K562 (cell line): ENCODE measurements around the gene PACS1. TPM values are rescaled to one million over a fixed set of nuclear protein-coding genes. Genes with fewer than 3 reads are reported as not detected.

ENCODE experiments used
- ATAC-seq: fragments of 200-7000 bp; cut with Tn5 transposase; 3 replicates; pipeline ENCODE4 v1.9.1; 2020; ENCODE audit warnings: moderate library complexity
- BruUV-seq: library from RNA; stranded (reverse); fragments of 400-500 nt; replicated peaks from 2 replicates; lab custom pipeline; 2021; lab: Mats Ljungman, UMichigan
- CTCF ChIA-PET: fragments of 300-600 bp; formaldehyde crosslinking; extraction: SDS; loops from one replicate; lab custom pipeline; 2021; ENCODE audit warnings: low intra/inter-chr PET ratio; lab: Yijun Ruan, JAX
- POLR2A ChIA-PET: fragments of 300-600, 350-650 bp; sonication (Branson Sonifier 250); formaldehyde crosslinking; extraction: SDS; loops from one replicate; lab custom pipeline; 2021; ENCODE audit warnings: antibody characterized with exemption, inconsistent platforms; lab: Yijun Ruan, JAX
- DNase-seq, 4 experiments: peaks; one replicate each; pipeline versions ENCODE4 v3.0.0 to v3.0.0-alpha.2; 2011 to 2018; ENCODE audit warnings: low spot score in 3 of 4, mixed read lengths in 3 of 4; ENCODE audit errors: extremely low read depth in 1 of 4
- FAIRE-seq: peaks from 2 replicates; lab custom pipeline; 2011; peaks lifted over from hg19 to GRCh38; lab: Jason Lieb, UNC
- H2AFZ ChIP-seq: 2 replicates; pipeline ENCODE4 v1.6.0; 2011; ENCODE audit warnings: low read depth, low read length, control low read depth, inconsistent platforms
- H3K27ac ChIP-seq: fragments of 200-600 bp; 3 replicates; pipeline ENCODE4 v1.8.0; 2011; ENCODE audit warnings: low read depth, mild to moderate bottlenecking, control low read depth, inconsistent platforms, low read length, moderate library complexity, mixed read lengths; ENCODE audit errors: extremely low read depth
- H3K27me3 ChIP-seq, 2 experiments: fragments of 300-600 bp in 1 of 2; 2 replicates in 1 of 2; 3 replicates in 1 of 2; pipeline versions ENCODE4 v1.6.0 to v1.8.0; 2011; ENCODE audit warnings: inconsistent platforms in 2 of 2, low read length in 2 of 2, mild to moderate bottlenecking in 1 of 2, mixed read lengths in 1 of 2, moderate library complexity in 1 of 2; ENCODE audit not compliant: control insufficient read depth in 2 of 2, insufficient read depth in 2 of 2
- H3K36me3 ChIP-seq: fragments of 300-600 bp; 3 replicates; pipeline ENCODE4 v1.8.0; 2011; ENCODE audit warnings: mild to moderate bottlenecking, low read length, inconsistent platforms; ENCODE audit not compliant: control insufficient read depth, insufficient read depth
- H3K4me1 ChIP-seq, 2 experiments: fragments of 200-600 bp in 1 of 2; replicated peaks in 1 of 2; 2 replicates in 1 of 2; 3 replicates in 1 of 2; pipeline versions ENCODE4 v1.5.1 to v1.8.0; 2011; ENCODE audit warnings: inconsistent platforms in 2 of 2, low read length in 2 of 2, mild to moderate bottlenecking in 1 of 2, mixed read lengths in 1 of 2, moderate library complexity in 1 of 2; ENCODE audit not compliant: control insufficient read depth in 2 of 2, insufficient read depth in 2 of 2
- H3K4me2 ChIP-seq: 2 replicates; pipeline ENCODE4 v1.6.1; 2011; ENCODE audit warnings: low read length, control low read depth, inconsistent platforms, mixed read lengths; ENCODE audit not compliant: insufficient read depth
- H3K4me3 ChIP-seq: fragments of 200-600 bp; sonication (generic), shearing (Covaris generic); 2 replicates; pipeline ENCODE4 v1.5.1; 2016; ENCODE audit warnings: control low read depth, inconsistent platforms
- H3K79me2 ChIP-seq: fragments of 200-600 bp; 3 replicates; pipeline ENCODE4 v1.8.0; 2011; ENCODE audit warnings: low read length, inconsistent platforms; ENCODE audit not compliant: control insufficient read depth, insufficient read depth
- H3K9ac ChIP-seq, 2 experiments: 2 replicates each; pipeline versions ENCODE4 v1.6.0 to v1.6.1; 2011; ENCODE audit warnings: low read depth in 2 of 2, low read length in 2 of 2, control low read depth in 1 of 2, inconsistent platforms in 1 of 2, mild to moderate bottlenecking in 1 of 2, mixed read lengths in 1 of 2; ENCODE audit not compliant: insufficient read depth in 1 of 2
- H3K9me1 ChIP-seq: one replicate; pipeline ENCODE4 v1.6.0; 2011; ENCODE audit warnings: inconsistent platforms, mild to moderate bottlenecking, low read length, moderate library complexity; ENCODE audit not compliant: control insufficient read depth, insufficient read depth
- H3K9me3 ChIP-seq: replicated peaks from 2 replicates; pipeline ENCODE4 v1.5.1; 2011; ENCODE audit warnings: low read depth, low read length, inconsistent platforms; ENCODE audit not compliant: control insufficient read depth, insufficient read depth
- H4K20me1 ChIP-seq: replicated peaks from 2 replicates; pipeline ENCODE4 v1.6.1; 2011; ENCODE audit warnings: low read length, inconsistent platforms, mixed read lengths; ENCODE audit not compliant: control insufficient read depth, insufficient read depth
- CSDE1 ChIP-seq, 2 experiments: fragments of 450-650 bp; IDR thresholded peaks; 2 replicates each; pipeline ENCODE4 v1.6.1; 2016; ENCODE audit warnings: mild to moderate bottlenecking in 1 of 2
- EHMT2 ChIP-seq: fragments of 450-650 bp; IDR thresholded peaks from 2 replicates; pipeline ENCODE4 v1.6.1; 2018; ENCODE audit warnings: antibody characterized with exemption
- ELF2 ChIP-seq: fragments of 250-450 bp; sonication (Bioruptor Pico); IDR thresholded peaks from 2 replicates; pipeline ENCODE4 v1.5.0; 2021; ENCODE audit warnings: mild to moderate bottlenecking
- FOXJ2 ChIP-seq: fragments of 200-800 bp; sonication (Bioruptor generic); IDR thresholded peaks from 2 replicates; pipeline ENCODE4 v1.6.1; 2016; ENCODE audit warnings: missing genetic modification characterization, missing compliant biosample characterization
- HINFP ChIP-seq: fragments of 450-650 bp; conservative IDR thresholded peaks from 2 replicates; pipeline ENCODE4 v1.6.1; 2016; ENCODE audit warnings: missing genetic modification characterization, low read depth, mild to moderate bottlenecking, control low read depth, missing compliant biosample characterization
- MXI1 ChIP-seq: IDR thresholded peaks from 2 replicates; pipeline ENCODE4 v1.6.1; 2011; ENCODE audit warnings: low read depth, mild to moderate bottlenecking, improper control_type of control experiment, low read length
- PHF21A ChIP-seq: fragments of 450-650 bp; IDR thresholded peaks from 2 replicates; pipeline ENCODE4 v1.6.1; 2017; ENCODE audit warnings: low read depth, borderline replicate concordance
- PKNOX1 ChIP-seq: fragments of 450-650 bp; IDR thresholded peaks from 2 replicates; pipeline ENCODE4 v1.6.1; 2016
- RFX1 ChIP-seq: fragments of 450-650 bp; IDR thresholded peaks from 2 replicates; pipeline ENCODE4 v1.6.1; 2016; ENCODE audit warnings: mild to moderate bottlenecking, moderate library complexity
- WGBS: fragments of 100-300 bp; shearing (Covaris generic); methylation state at CpG from one replicate; pipeline ENCODE4 v1.1.6; 2016; ENCODE audit warnings: low coverage, mixed read lengths; ENCODE audit not compliant: insufficient coverage; ENCODE audit errors: missing lambda C conversion rate; 5-methylcytosine and 5-hydroxymethylcytosine counted together
- in situ Hi-C: fragments of 300-500 bp; cut with MboI; formaldehyde crosslinking; loops from 4 replicates; pipeline ENCODE4 v1.15.0; 2018; ENCODE audit warnings: inconsistent platforms, mixed read lengths
- intact Hi-C: fragments of 100-400 bp; cut with micrococcal nuclease; formaldehyde crosslinking; loops from 2 replicates; pipeline ENCODE4 v1.14.2; 2022
- polyA plus RNA-seq, 8 experiments: library from polyadenylated mRNA; depleted of rRNA in 4 of 8; stranded (reverse) in 5 of 8; unstranded in 3 of 8; fragments of >200 nt; fragmentation: Nextera tagmentation in 2 of 8; fragmentation: Illumina TruSeq in 1 of 8; extraction: Ambion mirVana in 2 of 8; extraction: Trizol in 1 of 8; gene quantifications; 2 replicates each; pipeline versions ENCODE4 v1.2.1 to v1.2.3, GENCODE V29; 2011 to 2014; ENCODE audit warnings: inconsistent platforms in 1 of 8, missing spikeins in 1 of 8
- total RNA-seq, 7 experiments: library from RNA; depleted of rRNA in 6 of 7; stranded (reverse); fragments of >200 nt in 6 of 7; fragmentation: Illumina TruSeq in 2 of 7; extraction: Trizol in 2 of 7; gene quantifications; 2 replicates each; pipeline versions ENCODE4 v1.2.1 to v1.2.3, GENCODE V29; 2011 to 2021; ENCODE audit warnings: low replicate concordance in 1 of 7

Gene PACS1
- total and polyA plus RNA-seq, 9 of the 15 experiments (the other 6 are each of a cell fraction or from before 2014, with no cell fraction given), result 0.34 to 28.1 (median 8.5) TPM

GRCh38 chr11:66181632-66182315 is 111.7 kb downstream of the PACS1 start:
- intact Hi-C loops (no loop called here), in situ Hi-C loops (no loop called here)
- Histone ChIP-seq H3K9me3 (no peaks in the 10 kb centered on the region), H3K36me3 (no peaks in the 10 kb centered on the region; the same call in 2 of the 3 replicates), H3K4me3 (no peak overlapping the region), H3K4me1 (no peaks in the 10 kb centered on the region; a peak in 2 of 5 replicates), H3K27me3 (no peaks in the 10 kb centered on the region; a peak in 1 of 5 replicates), H3K4me2 (no peak overlapping the region), H3K9ac (no peak overlapping the region), H3K27ac (no peak overlapping the region), H3K79me2 (no peaks in the 10 kb centered on the region; the same call in 2 of the 3 replicates), H4K20me1 (no peaks in the 10 kb centered on the region), H3K9me1 (no peaks in the 10 kb centered on the region), H2AFZ (no peak overlapping the region)
- BruUV-seq, result no TSS peak
- FAIRE-seq (no peak), DNase-seq (no peak), ATAC-seq (no peak)
- 44% methylated on average over 2 of the region's 2 CpGs for WGBS
- no peak for TF ChIP-seq EHMT2
- ChIA-PET POLR2A (interaction anchor here (1.0 kb wide), 1 partner anchor 31 kb away, joined by 3 read pairs; no protein-coding TSS in a partner anchor), CTCF (no interaction called here)

DNA sequence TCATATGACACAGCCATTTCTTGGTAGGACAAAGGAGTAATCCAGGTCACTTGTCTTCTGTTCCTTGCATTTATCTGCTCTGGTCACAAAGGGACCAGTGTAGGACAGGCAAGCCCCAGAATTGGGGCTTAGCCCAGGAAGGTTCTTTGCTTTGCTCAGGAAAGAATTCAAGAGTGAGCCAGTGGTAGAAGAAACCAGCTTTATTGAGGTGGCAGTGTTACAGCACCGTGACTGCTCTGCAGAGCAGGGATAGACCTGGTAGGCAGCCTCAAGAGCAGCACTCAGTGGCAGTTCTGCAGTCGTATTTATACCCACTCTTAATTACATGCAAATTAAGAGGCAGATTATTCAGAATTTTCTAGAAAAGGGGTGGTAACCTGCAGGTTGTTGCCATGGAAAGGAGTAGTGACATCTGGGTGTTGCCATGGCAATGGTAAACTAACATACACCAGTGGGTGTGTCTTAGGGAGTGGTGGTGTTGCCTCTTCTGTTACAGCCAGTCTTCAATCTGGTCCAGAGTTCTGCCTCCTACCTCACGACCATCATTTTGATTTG is 113.5 kb downstream of the PACS1 start:
- in situ Hi-C loops, result no loop called here
- DNase-seq (peak in 2 of 4 experiments; percentile 37 to 39), FAIRE-seq (no peak), ATAC-seq (peak; percentile 85)
- Histone ChIP-seq H4K20me1 (no peaks in the 10 kb centered on the region; the same call in 1 of the 2 replicates), H3K79me2 (no peaks in the 10 kb centered on the region; the same call in 2 of the 3 replicates), H3K4me1 (peaks cover 0 to 5% of the 10 kb centered on the region in 2 experiments; a peak in 3 of 5 replicates), H3K36me3 (no peaks in the 10 kb centered on the region; the same call in 2 of the 3 replicates), H3K4me2 (no peak overlapping the region), H3K9ac (no peak overlapping the region), H3K9me1 (no peaks in the 10 kb centered on the region), H2AFZ (no peak overlapping the region), H3K27ac (no peak overlapping the region), H3K4me3 (no peak overlapping the region), H3K9me3 (no peaks in the 10 kb centered on the region), H3K27me3 (no peaks in the 10 kb centered on the region; a peak in 1 of 5 replicates)
- POLR2A ChIA-PET, result no interaction called here
- no TSS peak for BruUV-seq
- intact Hi-C loops, result no loop called here
- WGBS, result 29% methylated on average over 3 of the region's 3 CpGs
- CTCF ChIA-PET, result no interaction called here
- TF ChIP-seq ELF2 (CRISPR knock-in tag), result no peak
- TF ChIP-seq PKNOX1, result peak; percentile 31; the same call in 1 of the 2 replicates
- peak in 1 of 2 experiments; percentile 66; a peak in 1 of 4 replicates for TF ChIP-seq CSDE1 (IDR thresholded peaks at IDR 0.05)
- TF ChIP-seq RFX1, result peak; percentile 94
- no peak for TF ChIP-seq PHF21A
- TF ChIP-seq HINFP (tag), result peak; percentile 76
- TF ChIP-seq MXI1, result peak; percentile 92
- TF ChIP-seq FOXJ2 (tag), result peak; percentile 97
